Breast epithelium (tissue), 4 donors: ENCODE measurements around the gene PCP2. TPM values are rescaled to one million over a fixed set of nuclear protein-coding genes. Genes with fewer than 3 reads are reported as not detected.
A peak's percentile ranks its signal among the peaks of the same experiment; 100 is the strongest.

ENCODE experiments used
- DNase-seq, 2 donors: peaks; one replicate each; pipeline ENCODE4 v3.0.0-alpha.2; 2019; ENCODE audit warnings: low spot score in 2 of 2
- H3K27ac ChIP-seq, 2 donors: fragments of 200-600 bp; sonication (generic) in 1 of 2; one replicate each; pipeline ENCODE4 v1.5.1; 2016 to 2019; ENCODE audit warnings: mild to moderate bottlenecking in 1 of 2
- H3K27me3 ChIP-seq, 2 donors: fragments of 200-600 bp; sonication (generic) in 1 of 2; one replicate each; pipeline versions ENCODE4 v1.5.1 to v1.6.0; 2017 to 2019; ENCODE audit warnings: control low read depth in 1 of 2, mild to moderate bottlenecking in 1 of 2
- H3K36me3 ChIP-seq: fragments of 200-600 bp; one replicate; pipeline ENCODE4 v1.5.1; 2019
- H3K4me1 ChIP-seq, 2 donors: fragments of 200-600 bp; sonication (generic); one replicate each; pipeline ENCODE4 v1.5.1; 2016 to 2019; ENCODE audit warnings: control low read depth in 1 of 2
- H3K4me3 ChIP-seq, 3 donors: fragments of 200-600 bp; sonication (generic); 1 replicate in 2 of 3; 2 replicates in 1 of 3; pipeline ENCODE4 v1.5.1; 2016 to 2019; ENCODE audit warnings: mild to moderate bottlenecking in 3 of 3, moderate library complexity in 2 of 3
- H3K9me3 ChIP-seq, 2 donors: fragments of 200-600 bp; sonication (generic) in 1 of 2; one replicate each; pipeline ENCODE4 v1.5.1; 2016 to 2019; ENCODE audit warnings: control low read depth in 1 of 2
- POLR2A ChIP-seq: fragments of 450-650 bp; IDR thresholded peaks from one replicate; pipeline ENCODE4 v1.6.1; 2016; ENCODE audit warnings: antibody characterized with exemption, mild to moderate bottlenecking, moderate library complexity
- POLR2AphosphoS5 ChIP-seq, 3 donors: sonication (generic); formaldehyde crosslinking; IDR thresholded peaks; one replicate each; pipeline ENCODE4 v1.6.1; 2017; ENCODE audit warnings: antibody characterized with exemption in 3 of 3
- intact Hi-C: fragments of 100-400 bp; cut with DNase I; formaldehyde crosslinking; loops from one replicate; pipeline ENCODE4 v1.15.1; 2023; ENCODE audit warnings: low total_unique reads
- total RNA-seq, 3 donors: library from RNA; depleted of rRNA; stranded (reverse); fragments of >200 nt; gene quantifications; one replicate each; pipeline ENCODE4 v1.1.0, GENCODE V29; 2016
- TF ChIP-seq, protein P1 (sequence below), 3 donors: fragments of 450-650 bp; IDR thresholded peaks; one replicate each; pipeline ENCODE4 v1.5.1; 2016 to 2017; ENCODE audit warnings: antibody characterized with exemption in 3 of 3, mild to moderate bottlenecking in 3 of 3, moderate library complexity in 3 of 3

The PCP2 gene
- total RNA-seq: 1 to 10 TPM in 2 of 3 donors, not detected in 1; 4.9 to 6.7 TPM

- intact Hi-C loops: no loop called here
- TF ChIP-seq, protein P1, sequence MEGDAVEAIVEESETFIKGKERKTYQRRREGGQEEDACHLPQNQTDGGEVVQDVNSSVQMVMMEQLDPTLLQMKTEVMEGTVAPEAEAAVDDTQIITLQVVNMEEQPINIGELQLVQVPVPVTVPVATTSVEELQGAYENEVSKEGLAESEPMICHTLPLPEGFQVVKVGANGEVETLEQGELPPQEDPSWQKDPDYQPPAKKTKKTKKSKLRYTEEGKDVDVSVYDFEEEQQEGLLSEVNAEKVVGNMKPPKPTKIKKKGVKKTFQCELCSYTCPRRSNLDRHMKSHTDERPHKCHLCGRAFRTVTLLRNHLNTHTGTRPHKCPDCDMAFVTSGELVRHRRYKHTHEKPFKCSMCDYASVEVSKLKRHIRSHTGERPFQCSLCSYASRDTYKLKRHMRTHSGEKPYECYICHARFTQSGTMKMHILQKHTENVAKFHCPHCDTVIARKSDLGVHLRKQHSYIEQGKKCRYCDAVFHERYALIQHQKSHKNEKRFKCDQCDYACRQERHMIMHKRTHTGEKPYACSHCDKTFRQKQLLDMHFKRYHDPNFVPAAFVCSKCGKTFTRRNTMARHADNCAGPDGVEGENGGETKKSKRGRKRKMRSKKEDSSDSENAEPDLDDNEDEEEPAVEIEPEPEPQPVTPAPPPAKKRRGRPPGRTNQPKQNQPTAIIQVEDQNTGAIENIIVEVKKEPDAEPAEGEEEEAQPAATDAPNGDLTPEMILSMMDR (IDR thresholded peaks at IDR 0.05): no peak
These were observed at the start of gene PCP2 for GRCh38 chr19:7633698-7634097. Gene PCP2, minus strand, starts transcription at chr19:7633719. Its CDS starts 262 bp downstream, at chr19:7633457.

GRCh38 chr19:7682175-7682855 is 48.8 kb upstream of the PCP2 start:
- Histone ChIP-seq H3K9me3 (no peaks in the 10 kb centered on the region), H3K36me3 (no peaks in the 10 kb centered on the region), H3K4me3 (peak overlapping the region; percentile 96 to 100 (median 97)), H3K27ac (peak overlapping the region; percentile 43 to 86), H3K4me1 (peaks cover 0 to 3% of the 10 kb centered on the region in 2 donors), H3K27me3 (peaks cover 0 to 27% of the 10 kb centered on the region in 2 donors)
- intact Hi-C loops: no loop called here
- no peak for TF ChIP-seq POLR2A
- TF ChIP-seq POLR2AphosphoS5 (IDR thresholded peaks at IDR 0.05): no peak
- TF ChIP-seq, protein P1 (IDR thresholded peaks at IDR 0.05): no peak
- DNase-seq: no peak

More at GRCh38 chr19:7633698-7634097, at the start of gene PCP2:
- Histone ChIP-seq H3K27ac (no peak within 1 kb of the TSS), H3K4me3 (no peak within 1 kb of the TSS), H3K9me3 (no peaks in the 10 kb centered on the region), H3K27me3 (no peaks in the 10 kb centered on the region), H3K4me1 (peaks cover 5 to 8% of the 10 kb centered on the region in 2 donors), H3K36me3 (no peaks in the 10 kb centered on the region)
- DNase-seq: no peak

DNA sequence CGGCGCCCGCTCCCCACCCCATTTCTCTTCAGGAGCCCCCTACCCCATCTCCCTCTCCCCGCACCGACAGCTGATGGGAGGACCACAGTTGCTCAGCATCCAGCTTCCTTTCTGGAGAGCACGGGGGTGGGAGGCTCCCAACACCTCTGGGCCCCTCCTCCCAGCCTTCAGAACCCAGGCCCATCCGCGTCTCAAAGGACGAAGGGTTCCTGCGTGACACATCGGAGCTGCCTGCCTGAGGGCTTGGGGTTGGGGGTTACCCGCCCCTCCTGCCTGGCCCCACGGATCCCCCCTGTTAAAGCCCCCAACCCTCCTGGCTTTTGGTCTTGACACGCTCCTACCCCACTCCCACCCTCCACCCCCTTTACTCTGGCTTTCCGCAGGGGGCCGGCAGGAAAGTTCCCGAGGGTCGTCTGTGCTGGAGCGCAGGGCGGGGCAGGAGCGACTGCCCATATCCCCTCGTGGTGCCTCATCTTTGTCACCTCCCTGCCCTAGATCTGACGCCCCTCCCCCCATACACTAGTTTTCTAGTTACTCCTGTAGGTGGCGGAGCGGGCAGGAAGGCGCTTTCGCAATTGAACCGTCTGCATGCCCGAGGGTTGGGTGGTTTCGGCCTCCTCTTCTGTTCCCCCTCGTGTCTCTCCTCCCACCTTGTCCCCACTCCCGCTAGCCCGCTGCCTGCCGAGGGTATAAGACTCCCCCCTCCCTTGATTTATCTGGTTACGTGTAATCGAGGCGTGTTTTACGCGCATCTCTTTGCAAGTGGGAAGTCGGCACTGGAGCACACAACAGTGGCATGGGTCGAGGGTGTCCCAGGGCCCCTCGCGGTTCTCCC is 48.0 kb upstream of the PCP2 start:
- TF ChIP-seq POLR2A (no peak), POLR2AphosphoS5 (IDR thresholded peaks at IDR 0.05) (peak; percentile 8 to 33 (median 10))
- TF ChIP-seq, protein P1 (IDR thresholded peaks at IDR 0.05): peak; percentile 57 to 68 (median 65)
- Histone ChIP-seq H3K4me3 (peak overlapping the region; percentile 96 to 100 (median 97)), H3K27ac (peak overlapping the region; percentile 86 to 89), H3K27me3 (peaks cover 0 to 31% of the 10 kb centered on the region in 2 donors), H3K36me3 (no peaks in the 10 kb centered on the region), H3K4me1 (peaks cover 0 to 3% of the 10 kb centered on the region in 2 donors), H3K9me3 (no peaks in the 10 kb centered on the region)
- intact Hi-C loops: no loop called here
- peak; percentile 71 to 80 for DNase-seq

DNA sequence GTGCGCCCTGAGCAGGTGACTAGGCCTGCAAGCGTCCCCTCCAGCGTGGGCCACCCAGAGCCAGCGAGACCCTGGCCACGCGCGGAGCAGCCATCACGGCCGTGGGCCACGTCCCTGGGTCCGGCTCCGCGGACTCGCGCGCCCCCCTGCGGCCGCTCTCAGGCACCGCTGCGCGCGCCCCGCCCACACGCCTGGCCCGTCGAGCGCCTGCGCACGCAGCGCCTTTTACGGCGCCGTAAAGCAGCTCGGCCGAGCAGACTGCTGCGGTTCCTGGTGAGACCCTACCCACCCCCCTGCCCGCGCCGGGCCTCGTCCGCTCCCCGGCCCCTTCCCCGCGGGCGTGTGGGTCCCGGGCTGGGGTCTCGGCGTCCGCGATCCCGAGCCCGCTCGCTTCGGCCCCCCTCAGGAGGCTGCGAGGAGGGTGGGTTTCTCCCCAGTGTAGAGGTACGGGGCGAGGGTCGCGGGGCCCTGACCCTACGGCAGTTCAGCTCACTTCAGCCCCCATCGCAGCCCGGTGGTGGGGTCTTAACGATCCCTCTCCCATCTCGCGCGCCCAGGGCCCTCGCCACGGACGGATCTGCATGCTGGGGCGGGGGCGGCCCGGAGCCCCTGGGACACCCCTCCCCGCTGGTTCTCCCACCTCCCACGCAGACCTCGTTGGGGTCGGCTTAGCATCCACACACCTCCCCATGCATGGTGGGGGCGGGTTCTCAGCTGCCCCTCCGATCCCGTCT is 47.3 kb upstream of the PCP2 start, which contains the start of gene TRAPPC5:
TSS of gene TRAPPC5 (plus strand) at position 228 of the 734 bp plus-strand sequence. CDS start 1,421 bp downstream, outside the sequence.
- peak; percentile 63 to 83 for DNase-seq
- Histone ChIP-seq H3K4me1 (peaks cover 0 to 3% of the 10 kb centered on the region in 2 donors), H3K36me3 (no peaks in the 10 kb centered on the region), H3K9me3 (no peaks in the 10 kb centered on the region), H3K27me3 (peaks cover 0 to 38% of the 10 kb centered on the region in 2 donors), H3K4me3 (peak within 1 kb of the TSS; percentile 96 to 100 (median 97)), H3K27ac (peak within 1 kb of the TSS; percentile 86 to 89)
- TF ChIP-seq, protein P1 (IDR thresholded peaks at IDR 0.05): peak in 2 of 3 donors; percentile 34 to 98
- TF ChIP-seq POLR2AphosphoS5 (IDR thresholded peaks at IDR 0.05) (peak in 2 of 3 donors; percentile 47 to 62), POLR2A (no peak)
- intact Hi-C loops: no loop called here
